Liver (tissue), 9 donors: Measurements from ENCODE around the gene ANKRD53. TPM values are rescaled to one million over a fixed set of nuclear protein-coding genes. Genes with fewer than 3 reads are reported as not detected.

Experiments
- DNase-seq: peaks from one replicate; pipeline ENCODE4 v3.0.0-alpha.2; 2017; ENCODE audit warnings: low spot score
- H3K27ac ChIP-seq, 2 donors: one replicate each; pipeline ENCODE4 v1.7.0; 2013; ENCODE audit warnings: inconsistent platforms in 2 of 2, low read length in 2 of 2, control low read depth in 1 of 2, low read depth in 1 of 2, mild to moderate bottlenecking in 1 of 2
- H3K27me3 ChIP-seq, 4 donors: one replicate each; pipeline versions ENCODE4 v1.6.1 to v1.7.0; 2013; ENCODE audit warnings: low read length in 3 of 4, inconsistent platforms in 1 of 4, mild to moderate bottlenecking in 1 of 4, moderate library complexity in 1 of 4; ENCODE audit not compliant: control insufficient read depth in 4 of 4, insufficient read depth in 4 of 4
- H3K36me3 ChIP-seq, 4 donors: one replicate each; pipeline versions ENCODE4 v1.6.1 to v1.7.0; 2013; ENCODE audit warnings: low read length in 3 of 4, mild to moderate bottlenecking in 3 of 4, low read depth in 1 of 4, moderate library complexity in 1 of 4; ENCODE audit not compliant: control insufficient read depth in 4 of 4, insufficient read depth in 3 of 4
- H3K4me1 ChIP-seq, 4 donors: one replicate each; pipeline versions ENCODE4 v1.6.1 to v1.7.0; 2013; ENCODE audit warnings: low read length in 3 of 4, mild to moderate bottlenecking in 3 of 4, moderate library complexity in 1 of 4; ENCODE audit not compliant: control insufficient read depth in 4 of 4, insufficient read depth in 4 of 4
- H3K4me3 ChIP-seq, 3 donors: one replicate each; pipeline versions ENCODE4 v1.6.1 to v1.7.0; 2013; ENCODE audit warnings: low read length in 3 of 3, control low read depth in 1 of 3, low read depth in 1 of 3, mild to moderate bottlenecking in 1 of 3
- H3K9ac ChIP-seq, 2 donors: one replicate each; pipeline ENCODE4 v1.7.0; 2013; ENCODE audit warnings: low read length in 2 of 2, mild to moderate bottlenecking in 2 of 2, moderate library complexity in 2 of 2, control low read depth in 1 of 2, low read depth in 1 of 2
- H3K9me3 ChIP-seq, 4 donors: one replicate each; pipeline versions ENCODE4 v1.6.1 to v1.7.0; 2013; ENCODE audit warnings: low read length in 3 of 4; ENCODE audit not compliant: control insufficient read depth in 4 of 4
- EGR1 ChIP-seq, 2 donors: IDR thresholded peaks; 2 replicates each; pipeline ENCODE4 v1.6.1; 2016 to 2018; ENCODE audit warnings: antibody characterized with exemption in 2 of 2, low read depth in 2 of 2
- FOXA1 ChIP-seq: IDR thresholded peaks from 2 replicates; pipeline ENCODE4 v1.6.1; 2016; ENCODE audit warnings: antibody characterized with exemption
- FOXA2 ChIP-seq: IDR thresholded peaks from 2 replicates; pipeline ENCODE4 v1.6.1; 2016; ENCODE audit warnings: antibody characterized with exemption
- GABPA ChIP-seq, 2 donors: IDR thresholded peaks in 1 of 2; conservative IDR thresholded peaks in 1 of 2; 2 replicates each; pipeline ENCODE4 v1.6.1; 2016; ENCODE audit warnings: antibody characterized with exemption in 2 of 2, mild to moderate bottlenecking in 1 of 2, moderate library complexity in 1 of 2
- HNF4A ChIP-seq, 2 donors: conservative IDR thresholded peaks; 2 replicates each; pipeline ENCODE4 v1.6.1; 2016; ENCODE audit warnings: antibody characterized with exemption in 2 of 2, mild to moderate bottlenecking in 2 of 2
- HNF4G ChIP-seq: IDR thresholded peaks from 2 replicates; pipeline ENCODE4 v1.6.1; 2016; ENCODE audit warnings: antibody characterized with exemption
- JUND ChIP-seq, 2 donors: IDR thresholded peaks; 2 replicates each; pipeline ENCODE4 v1.6.1; 2016; ENCODE audit warnings: antibody characterized with exemption in 2 of 2
- NR2F2 ChIP-seq: IDR thresholded peaks from 2 replicates; pipeline ENCODE4 v1.6.1; 2016; ENCODE audit warnings: antibody characterized with exemption
- RAD21 ChIP-seq, 2 donors: IDR thresholded peaks; 2 replicates each; pipeline ENCODE4 v1.6.1; 2016; ENCODE audit warnings: antibody characterized with exemption in 2 of 2, mild to moderate bottlenecking in 2 of 2
- RXRA ChIP-seq, 2 donors: IDR thresholded peaks; 2 replicates each; pipeline ENCODE4 v1.6.1; 2017 to 2018; ENCODE audit warnings: antibody characterized with exemption in 2 of 2, mild to moderate bottlenecking in 1 of 2
- SP1 ChIP-seq: IDR thresholded peaks from 2 replicates; pipeline ENCODE4 v1.6.1; 2018; ENCODE audit warnings: antibody characterized with exemption, mild to moderate bottlenecking
- TAF1 ChIP-seq: conservative IDR thresholded peaks from 2 replicates; pipeline ENCODE4 v1.6.1; 2016; ENCODE audit warnings: antibody characterized with exemption, mild to moderate bottlenecking
- YY1 ChIP-seq: IDR thresholded peaks from 2 replicates; pipeline ENCODE4 v1.6.1; 2016; ENCODE audit warnings: antibody characterized with exemption, mild to moderate bottlenecking
- WGBS: extraction: QIAGEN DNeasy Blood & Tissue Kit; methylation state at CpG from one replicate; pipeline ENCODE4 v1.1.7; 2013; 5-methylcytosine and 5-hydroxymethylcytosine counted together
- polyA plus RNA-seq, 2 donors: library from polyadenylated mRNA; stranded (reverse) in 1 of 2; unstranded in 1 of 2; fragments of 200-250 nt in 1 of 2; fragments of >200 nt in 1 of 2; fragmentation: Nextera tagmentation in 1 of 2; extraction: Ambion mirVana in 1 of 2; gene quantifications; one replicate each; pipeline versions ENCODE4 v1.2.1 to v1.2.3, GENCODE V29; 2013 to 2015
- total RNA-seq, 2 donors: library from RNA; depleted of rRNA; stranded (reverse); fragments of >200 nt; gene quantifications; one replicate each; pipeline ENCODE4 v1.2.3, GENCODE V29; 2014
- TF ChIP-seq, protein P1 (sequence below): IDR thresholded peaks from 2 replicates; pipeline ENCODE4 v1.6.1; 2016; ENCODE audit warnings: antibody characterized with exemption
- TF ChIP-seq, protein P2 (sequence below): fragments of 150-350 bp; IDR thresholded peaks from 2 replicates; pipeline ENCODE4 v1.5.1; 2017; ENCODE audit warnings: improper control_type of control experiment, low read depth, low read length; ENCODE audit not compliant: missing input control
- TF ChIP-seq, protein P3 (sequence below): IDR thresholded peaks from 2 replicates; pipeline ENCODE4 v1.6.1; 2016; ENCODE audit warnings: antibody characterized with exemption, mild to moderate bottlenecking
- TF ChIP-seq, protein P4 (sequence below): IDR thresholded peaks from 2 replicates; pipeline ENCODE4 v1.6.1; 2016; ENCODE audit warnings: antibody characterized with exemption
- TF ChIP-seq, protein P5 (sequence below): IDR thresholded peaks from 2 replicates; pipeline ENCODE4 v1.6.1; 2016; ENCODE audit warnings: antibody characterized with exemption
- donor health status: healthy.
- donor health status: healthy.
- donor health status: healthy.
- donor health status: healthy.
- donor health status: healthy.

Gene ANKRD53
- total and polyA plus RNA-seq, 4 donors: 0.29 to 0.50 (median 0.39) TPM

DNA sequence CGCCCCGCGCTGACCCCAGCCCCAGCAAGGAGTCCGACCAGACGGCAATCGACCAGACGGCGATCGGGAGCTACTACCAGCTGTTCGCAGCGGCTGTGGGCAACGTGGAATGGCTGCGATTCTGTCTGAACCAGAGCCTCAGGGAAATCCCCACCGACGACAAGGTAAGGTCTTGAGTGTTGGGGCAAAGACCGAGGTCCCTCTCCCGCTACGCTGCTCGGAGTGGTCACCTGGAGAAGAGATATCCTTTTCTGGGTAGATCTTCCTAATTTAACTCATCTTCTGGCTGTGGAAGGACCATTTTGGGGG is 704 bp downstream of the ANKRD53 start:
- no peak for DNase-seq
- no peaks in the 10 kb centered on the region for H3K27me3 ChIP-seq
- no peak overlapping the region for H3K9ac ChIP-seq
- H3K4me3 ChIP-seq: peak overlapping the region in 1 of 3 donors; percentile 61
- WGBS: 39% methylated on average over 19 of the region's 19 CpGs
- H3K36me3 ChIP-seq: no peaks in the 10 kb centered on the region
- no peak for TF ChIP-seq SP1
- TF ChIP-seq NR2F2: no peak
- TF ChIP-seq EGR1 (IDR thresholded peaks at IDR 0.05; ENCODE audit: low read depth in 2 of 2): no peak
- TF ChIP-seq RAD21 (IDR thresholded peaks at IDR 0.05): no peak
- TF ChIP-seq, protein P1, sequence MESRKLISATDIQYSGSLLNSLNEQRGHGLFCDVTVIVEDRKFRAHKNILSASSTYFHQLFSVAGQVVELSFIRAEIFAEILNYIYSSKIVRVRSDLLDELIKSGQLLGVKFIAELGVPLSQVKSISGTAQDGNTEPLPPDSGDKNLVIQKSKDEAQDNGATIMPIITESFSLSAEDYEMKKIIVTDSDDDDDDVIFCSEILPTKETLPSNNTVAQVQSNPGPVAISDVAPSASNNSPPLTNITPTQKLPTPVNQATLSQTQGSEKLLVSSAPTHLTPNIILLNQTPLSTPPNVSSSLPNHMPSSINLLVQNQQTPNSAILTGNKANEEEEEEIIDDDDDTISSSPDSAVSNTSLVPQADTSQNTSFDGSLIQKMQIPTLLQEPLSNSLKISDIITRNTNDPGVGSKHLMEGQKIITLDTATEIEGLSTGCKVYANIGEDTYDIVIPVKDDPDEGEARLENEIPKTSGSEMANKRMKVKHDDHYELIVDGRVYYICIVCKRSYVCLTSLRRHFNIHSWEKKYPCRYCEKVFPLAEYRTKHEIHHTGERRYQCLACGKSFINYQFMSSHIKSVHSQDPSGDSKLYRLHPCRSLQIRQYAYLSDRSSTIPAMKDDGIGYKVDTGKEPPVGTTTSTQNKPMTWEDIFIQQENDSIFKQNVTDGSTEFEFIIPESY: no peak
- TF ChIP-seq FOXA2: no peak
- TF ChIP-seq GABPA (IDR thresholded peaks at IDR 0.05 in 1 of 2, conservative IDR thresholded peaks at IDR 0.05 in 1 of 2): no peak
- TF ChIP-seq, protein P2, sequence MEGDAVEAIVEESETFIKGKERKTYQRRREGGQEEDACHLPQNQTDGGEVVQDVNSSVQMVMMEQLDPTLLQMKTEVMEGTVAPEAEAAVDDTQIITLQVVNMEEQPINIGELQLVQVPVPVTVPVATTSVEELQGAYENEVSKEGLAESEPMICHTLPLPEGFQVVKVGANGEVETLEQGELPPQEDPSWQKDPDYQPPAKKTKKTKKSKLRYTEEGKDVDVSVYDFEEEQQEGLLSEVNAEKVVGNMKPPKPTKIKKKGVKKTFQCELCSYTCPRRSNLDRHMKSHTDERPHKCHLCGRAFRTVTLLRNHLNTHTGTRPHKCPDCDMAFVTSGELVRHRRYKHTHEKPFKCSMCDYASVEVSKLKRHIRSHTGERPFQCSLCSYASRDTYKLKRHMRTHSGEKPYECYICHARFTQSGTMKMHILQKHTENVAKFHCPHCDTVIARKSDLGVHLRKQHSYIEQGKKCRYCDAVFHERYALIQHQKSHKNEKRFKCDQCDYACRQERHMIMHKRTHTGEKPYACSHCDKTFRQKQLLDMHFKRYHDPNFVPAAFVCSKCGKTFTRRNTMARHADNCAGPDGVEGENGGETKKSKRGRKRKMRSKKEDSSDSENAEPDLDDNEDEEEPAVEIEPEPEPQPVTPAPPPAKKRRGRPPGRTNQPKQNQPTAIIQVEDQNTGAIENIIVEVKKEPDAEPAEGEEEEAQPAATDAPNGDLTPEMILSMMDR: no peak
- no peak for TF ChIP-seq HNF4A (conservative IDR thresholded peaks at IDR 0.05)
- TF ChIP-seq, protein P3, sequence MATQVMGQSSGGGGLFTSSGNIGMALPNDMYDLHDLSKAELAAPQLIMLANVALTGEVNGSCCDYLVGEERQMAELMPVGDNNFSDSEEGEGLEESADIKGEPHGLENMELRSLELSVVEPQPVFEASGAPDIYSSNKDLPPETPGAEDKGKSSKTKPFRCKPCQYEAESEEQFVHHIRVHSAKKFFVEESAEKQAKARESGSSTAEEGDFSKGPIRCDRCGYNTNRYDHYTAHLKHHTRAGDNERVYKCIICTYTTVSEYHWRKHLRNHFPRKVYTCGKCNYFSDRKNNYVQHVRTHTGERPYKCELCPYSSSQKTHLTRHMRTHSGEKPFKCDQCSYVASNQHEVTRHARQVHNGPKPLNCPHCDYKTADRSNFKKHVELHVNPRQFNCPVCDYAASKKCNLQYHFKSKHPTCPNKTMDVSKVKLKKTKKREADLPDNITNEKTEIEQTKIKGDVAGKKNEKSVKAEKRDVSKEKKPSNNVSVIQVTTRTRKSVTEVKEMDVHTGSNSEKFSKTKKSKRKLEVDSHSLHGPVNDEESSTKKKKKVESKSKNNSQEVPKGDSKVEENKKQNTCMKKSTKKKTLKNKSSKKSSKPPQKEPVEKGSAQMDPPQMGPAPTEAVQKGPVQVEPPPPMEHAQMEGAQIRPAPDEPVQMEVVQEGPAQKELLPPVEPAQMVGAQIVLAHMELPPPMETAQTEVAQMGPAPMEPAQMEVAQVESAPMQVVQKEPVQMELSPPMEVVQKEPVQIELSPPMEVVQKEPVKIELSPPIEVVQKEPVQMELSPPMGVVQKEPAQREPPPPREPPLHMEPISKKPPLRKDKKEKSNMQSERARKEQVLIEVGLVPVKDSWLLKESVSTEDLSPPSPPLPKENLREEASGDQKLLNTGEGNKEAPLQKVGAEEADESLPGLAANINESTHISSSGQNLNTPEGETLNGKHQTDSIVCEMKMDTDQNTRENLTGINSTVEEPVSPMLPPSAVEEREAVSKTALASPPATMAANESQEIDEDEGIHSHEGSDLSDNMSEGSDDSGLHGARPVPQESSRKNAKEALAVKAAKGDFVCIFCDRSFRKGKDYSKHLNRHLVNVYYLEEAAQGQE: no peak
- TF ChIP-seq HNF4G: no peak
- no peak for TF ChIP-seq TAF1
- TF ChIP-seq, protein P4, sequence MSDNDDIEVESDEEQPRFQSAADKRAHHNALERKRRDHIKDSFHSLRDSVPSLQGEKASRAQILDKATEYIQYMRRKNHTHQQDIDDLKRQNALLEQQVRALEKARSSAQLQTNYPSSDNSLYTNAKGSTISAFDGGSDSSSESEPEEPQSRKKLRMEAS: no peak
- TF ChIP-seq RXRA (IDR thresholded peaks at IDR 0.05): no peak
- no peak for TF ChIP-seq YY1
- peaks cover 0 to 17% (median 13%) of the 10 kb centered on the region in 4 donors for H3K4me1 ChIP-seq
- no peaks in the 10 kb centered on the region for H3K9me3 ChIP-seq
- peak overlapping the region; percentile 4 to 9 for H3K27ac ChIP-seq

DNA sequence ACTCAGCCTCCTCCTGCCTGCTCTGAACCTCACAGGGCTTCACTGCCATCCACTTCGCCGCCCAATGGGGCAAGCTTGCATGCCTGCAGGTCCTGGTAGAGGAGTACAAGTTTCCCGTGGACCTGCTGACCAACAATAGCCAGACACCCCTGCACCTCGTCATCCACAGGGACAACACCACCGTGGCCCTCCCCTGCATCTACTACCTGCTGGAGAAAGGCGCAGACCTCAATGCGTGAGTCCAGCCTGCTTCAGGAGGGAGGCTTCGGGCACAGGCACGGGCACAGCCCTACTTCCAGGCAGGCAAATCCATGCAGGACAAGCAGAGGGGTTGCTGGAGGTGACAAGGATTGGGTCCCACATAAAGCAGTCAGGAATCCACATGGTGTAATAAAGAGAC is 1.2 kb downstream of the ANKRD53 start:
- H3K27me3 ChIP-seq: no peaks in the 10 kb centered on the region
- H3K9ac ChIP-seq: no peak overlapping the region
- no peak overlapping the region for H3K27ac ChIP-seq
- TF ChIP-seq, protein P3: no peak
- no peak for TF ChIP-seq FOXA2
- no peak for TF ChIP-seq EGR1 (IDR thresholded peaks at IDR 0.05; ENCODE audit: low read depth in 2 of 2)
- TF ChIP-seq TAF1: no peak
- no peak for TF ChIP-seq JUND (IDR thresholded peaks at IDR 0.05)
- TF ChIP-seq, protein P5, sequence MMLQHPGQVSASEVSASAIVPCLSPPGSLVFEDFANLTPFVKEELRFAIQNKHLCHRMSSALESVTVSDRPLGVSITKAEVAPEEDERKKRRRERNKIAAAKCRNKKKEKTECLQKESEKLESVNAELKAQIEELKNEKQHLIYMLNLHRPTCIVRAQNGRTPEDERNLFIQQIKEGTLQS: no peak
- TF ChIP-seq, protein P4: no peak
- TF ChIP-seq GABPA (IDR thresholded peaks at IDR 0.05 in 1 of 2, conservative IDR thresholded peaks at IDR 0.05 in 1 of 2): no peak
- TF ChIP-seq HNF4G: no peak
- TF ChIP-seq, protein P1: no peak
- no peak for TF ChIP-seq NR2F2
- TF ChIP-seq HNF4A (conservative IDR thresholded peaks at IDR 0.05): no peak
- no peak for TF ChIP-seq FOXA1
- TF ChIP-seq RAD21 (IDR thresholded peaks at IDR 0.05): no peak
- 96% methylated on average over 9 of the region's 9 CpGs for WGBS
- H3K9me3 ChIP-seq: no peaks in the 10 kb centered on the region
- DNase-seq: no peak
- H3K4me1 ChIP-seq: peaks cover 0 to 17% (median 13%) of the 10 kb centered on the region in 4 donors
- H3K36me3 ChIP-seq: no peaks in the 10 kb centered on the region
- H3K4me3 ChIP-seq: no peak overlapping the region
